Measurements from ENCODE around the gene EFL1.

EFL1 gene

DNA sequence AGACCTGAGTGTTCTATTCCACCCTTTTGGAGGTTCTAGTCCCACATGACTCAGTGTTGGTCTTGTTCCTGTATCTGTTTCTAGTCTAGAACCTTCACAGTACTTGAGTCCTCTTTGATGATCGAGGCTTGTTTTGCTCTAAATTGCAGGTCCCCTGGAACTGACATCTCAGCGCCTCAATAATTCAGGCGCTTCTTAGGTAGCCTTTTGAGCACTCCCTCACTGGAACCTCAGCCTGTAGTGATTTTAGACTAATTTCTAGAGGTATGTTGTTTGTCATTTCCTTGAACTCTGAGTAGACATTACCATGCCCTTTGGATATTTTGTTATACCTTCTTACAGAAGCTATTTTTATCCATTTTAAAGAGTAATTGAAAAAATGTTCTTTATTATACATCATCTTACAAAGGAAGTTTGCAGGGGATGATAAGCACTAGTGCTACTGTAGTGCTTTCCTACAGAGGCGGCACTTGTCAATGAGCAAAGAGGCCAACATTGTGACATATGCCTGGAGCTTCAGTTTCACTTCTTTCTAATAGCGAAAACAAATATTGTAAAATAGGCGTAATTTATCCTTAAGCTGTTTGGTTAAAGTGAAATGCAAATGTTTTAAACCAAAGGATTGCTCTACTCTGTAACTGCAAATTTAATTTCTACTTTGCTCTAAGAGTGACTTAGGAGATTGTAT is 75.7 kb downstream of the EFL1 start:
- DNase-seq (ENCODE audit: low spot score), result no peak
- Histone ChIP-seq H3K4me3 (no peak overlapping the region), H3K27ac (no peak overlapping the region)
- TF ChIP-seq, protein P1, sequence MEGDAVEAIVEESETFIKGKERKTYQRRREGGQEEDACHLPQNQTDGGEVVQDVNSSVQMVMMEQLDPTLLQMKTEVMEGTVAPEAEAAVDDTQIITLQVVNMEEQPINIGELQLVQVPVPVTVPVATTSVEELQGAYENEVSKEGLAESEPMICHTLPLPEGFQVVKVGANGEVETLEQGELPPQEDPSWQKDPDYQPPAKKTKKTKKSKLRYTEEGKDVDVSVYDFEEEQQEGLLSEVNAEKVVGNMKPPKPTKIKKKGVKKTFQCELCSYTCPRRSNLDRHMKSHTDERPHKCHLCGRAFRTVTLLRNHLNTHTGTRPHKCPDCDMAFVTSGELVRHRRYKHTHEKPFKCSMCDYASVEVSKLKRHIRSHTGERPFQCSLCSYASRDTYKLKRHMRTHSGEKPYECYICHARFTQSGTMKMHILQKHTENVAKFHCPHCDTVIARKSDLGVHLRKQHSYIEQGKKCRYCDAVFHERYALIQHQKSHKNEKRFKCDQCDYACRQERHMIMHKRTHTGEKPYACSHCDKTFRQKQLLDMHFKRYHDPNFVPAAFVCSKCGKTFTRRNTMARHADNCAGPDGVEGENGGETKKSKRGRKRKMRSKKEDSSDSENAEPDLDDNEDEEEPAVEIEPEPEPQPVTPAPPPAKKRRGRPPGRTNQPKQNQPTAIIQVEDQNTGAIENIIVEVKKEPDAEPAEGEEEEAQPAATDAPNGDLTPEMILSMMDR (IDR thresholded peaks at IDR 0.05), result no peak

DNA sequence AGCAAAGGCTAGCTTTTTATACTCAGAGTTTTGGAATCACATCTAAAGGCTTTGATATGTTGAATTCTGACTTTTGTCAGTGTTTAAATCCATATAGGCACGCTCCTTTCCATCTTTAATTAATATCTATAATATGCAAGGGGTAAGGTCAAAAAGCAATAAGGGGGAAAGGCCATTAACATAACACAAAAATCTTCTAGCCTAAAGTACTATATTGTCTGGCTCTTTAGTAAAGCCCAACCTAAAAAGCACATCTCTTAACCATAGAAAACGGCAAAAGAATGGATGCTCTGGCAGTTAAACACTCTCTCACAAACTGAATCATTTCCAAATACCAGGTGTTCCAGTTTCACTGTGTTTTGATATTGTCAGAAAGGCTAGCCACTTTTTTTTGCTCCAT is 76.4 kb downstream of the EFL1 start:
- no peak overlapping the region for H3K4me3 ChIP-seq
- no peak overlapping the region for H3K27ac ChIP-seq
- DNase-seq (ENCODE audit: low spot score), result no peak
- TF ChIP-seq, protein P1 (IDR thresholded peaks at IDR 0.05), result no peak

DNA sequence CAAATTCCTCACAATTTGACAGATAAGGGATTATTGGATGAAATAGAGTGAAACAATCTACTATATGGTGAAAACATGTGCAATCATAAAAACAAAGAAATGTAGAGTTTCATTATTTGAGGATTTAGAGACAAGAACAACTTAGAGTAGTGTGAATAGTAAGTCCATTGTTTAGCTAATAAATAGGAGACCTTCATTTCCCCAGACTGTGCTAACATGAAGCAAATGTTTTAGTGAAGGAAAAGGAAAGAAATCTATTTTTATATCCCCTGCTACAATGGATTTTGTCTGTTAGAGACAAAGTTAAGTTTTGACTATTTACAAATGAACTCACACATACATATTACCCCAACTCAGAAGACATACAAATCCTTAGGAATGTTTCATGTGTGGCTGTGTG is 77.8 kb downstream of the EFL1 start:
- no peak overlapping the region for H3K4me3 ChIP-seq
- no peak for DNase-seq (ENCODE audit: low spot score)
- H3K27ac ChIP-seq, result no peak overlapping the region
- TF ChIP-seq, protein P1 (IDR thresholded peaks at IDR 0.05), result no peak

DNA sequence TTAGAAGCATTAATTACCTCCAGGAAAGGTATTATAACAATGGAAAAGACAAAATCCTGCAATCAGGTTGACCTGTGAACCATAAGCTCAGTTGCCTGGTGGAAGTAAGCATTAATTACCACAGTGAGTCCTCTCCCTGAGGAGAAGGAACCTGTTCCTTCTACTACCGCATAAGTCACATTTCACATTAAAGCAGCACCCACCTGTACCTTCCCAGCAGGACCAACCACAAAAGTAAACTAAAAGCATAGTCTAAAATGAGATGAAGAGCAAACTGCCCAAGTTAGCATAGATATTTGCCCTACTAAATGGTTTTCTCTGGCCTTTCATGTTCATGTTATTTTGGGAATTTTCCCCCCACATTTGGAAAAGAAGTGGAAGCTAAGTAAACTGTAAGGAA is 78.2 kb downstream of the EFL1 start:
- no peak for DNase-seq (ENCODE audit: low spot score)
- no peak overlapping the region for H3K4me3 ChIP-seq
- no peak overlapping the region for H3K27ac ChIP-seq
- TF ChIP-seq, protein P1 (IDR thresholded peaks at IDR 0.05), result no peak

DNA sequence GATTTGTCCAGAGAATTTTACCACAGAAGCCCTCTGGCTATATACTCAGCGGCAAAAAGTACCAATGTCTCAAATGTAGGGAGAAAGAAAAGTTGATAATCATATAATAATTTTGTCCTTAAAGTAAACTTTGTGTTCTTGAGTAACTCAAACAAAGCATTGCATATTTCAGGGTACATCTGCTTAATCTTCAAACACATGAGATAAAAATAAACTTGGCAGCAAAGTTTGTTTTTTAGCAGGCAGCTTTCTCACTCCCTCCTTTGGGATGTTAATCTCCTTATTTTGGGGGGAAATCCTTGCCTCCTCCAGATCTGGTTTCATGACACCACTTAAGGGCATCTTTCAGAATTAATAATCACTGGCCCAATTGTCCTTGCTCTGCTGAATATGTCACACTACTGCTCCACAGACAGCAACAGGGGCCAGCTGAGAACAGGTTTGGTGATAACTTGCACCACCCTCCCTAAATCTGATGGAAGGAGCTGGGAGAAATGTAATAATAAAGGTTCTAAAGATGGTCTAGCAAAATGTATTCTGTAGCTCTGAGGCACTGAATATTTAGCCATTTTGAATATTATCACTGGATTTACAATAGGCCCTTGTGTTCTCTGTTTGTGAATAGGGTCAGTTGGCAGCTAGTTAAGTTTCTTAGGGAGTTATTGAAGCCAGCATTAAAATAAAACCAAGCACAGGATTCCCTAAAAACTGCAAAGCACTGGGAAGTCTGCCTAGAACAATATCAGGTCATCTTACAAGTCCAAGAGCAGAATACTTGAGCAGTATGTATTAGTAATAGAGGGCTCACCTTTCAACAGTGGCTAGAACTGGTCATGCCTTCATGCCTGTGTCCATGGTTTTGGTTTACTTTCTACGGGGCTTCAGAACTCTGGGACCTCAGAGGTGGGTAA is 79.2 kb downstream of the EFL1 start:
- H3K27ac ChIP-seq, result no peak overlapping the region
- no peak for DNase-seq (ENCODE audit: low spot score)
- no peak overlapping the region for H3K4me3 ChIP-seq

DNA sequence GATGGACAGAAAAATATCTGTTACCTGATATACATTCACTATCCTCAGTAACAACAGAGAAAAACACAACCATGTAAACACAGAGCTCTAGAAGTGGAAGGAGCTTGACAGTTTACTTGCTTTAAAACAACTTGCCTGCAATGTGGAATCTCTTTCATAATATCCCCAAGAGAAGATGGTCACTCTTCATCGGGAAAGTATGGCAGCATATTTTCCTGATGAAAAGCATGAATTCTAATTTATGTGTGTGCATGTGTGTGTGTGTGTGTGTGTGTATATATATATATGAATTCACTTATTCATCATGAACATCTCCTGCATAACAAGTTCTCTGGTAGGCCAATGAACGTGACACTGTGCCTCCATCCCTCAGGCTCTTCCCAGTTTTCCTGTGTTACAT is 81.2 kb downstream of the EFL1 start:
- Histone ChIP-seq H3K27ac (no peak overlapping the region), H3K4me3 (no peak overlapping the region)
- TF ChIP-seq, protein P1 (IDR thresholded peaks at IDR 0.05), result no peak
- no peak for DNase-seq (ENCODE audit: low spot score)

More for the DNA sequence above, 79.2 kb downstream of the EFL1 start:
- TF ChIP-seq, protein P1 (IDR thresholded peaks at IDR 0.05), result no peak
